ENCODE results near the gene SENP3.

DNA sequence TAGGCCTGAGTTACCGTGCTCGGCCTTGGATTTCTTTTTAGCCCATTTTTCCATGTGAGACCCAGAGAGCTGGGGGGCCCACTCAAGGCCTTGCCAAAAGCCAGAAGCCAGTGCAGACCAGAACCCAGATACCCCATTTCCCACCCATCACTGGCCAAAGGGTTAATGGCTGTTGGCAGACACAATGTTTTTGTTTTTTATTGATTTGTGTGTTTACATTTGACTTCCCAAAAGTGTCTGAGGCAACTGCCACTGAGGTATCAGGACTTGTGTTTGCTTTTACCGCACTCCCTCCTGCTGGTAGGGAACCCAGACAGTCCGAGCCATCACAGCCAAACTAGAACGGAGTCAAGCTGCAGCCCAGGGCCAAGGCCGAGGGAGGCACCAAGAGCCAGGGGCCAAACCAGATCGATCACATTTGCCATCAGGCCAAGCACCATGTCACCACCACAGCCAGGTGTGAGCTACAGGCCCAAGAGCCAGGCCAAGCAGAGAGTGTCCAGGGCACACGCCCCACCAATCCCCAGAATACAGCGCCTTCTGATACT is 20.6 kb upstream of the SENP3 start:
- TF ChIP-seq CTCF (IDR thresholded peaks at IDR 0.05; ENCODE audit: poor library complexity) (no peak), EZH2 (IDR thresholded peaks at IDR 0.05; ENCODE audit: borderline replicate concordance) (no peak)
